HG03175 (cell line): ENCODE measurements around the gene RPS6KA6.
A peak's percentile ranks its signal among the peaks of the same experiment; 100 is the strongest.
"Not testable (repeated sequence)": the region's sequence is repeated elsewhere in the genome, so short reads cannot be mapped to it uniquely, and the experiment has no call there.

Experiments
- ATAC-seq: cut with Tn5 transposase; IDR thresholded peaks from one replicate; pipeline ENCODE4 v1.9.1; 2021; ENCODE audit warnings: mild to moderate bottlenecking, moderate library complexity; ENCODE audit not compliant: unreplicated experiment

Gene RPS6KA6

GRCh38 chrX:84165711-84166110 is 22.3 kb downstream of the RPS6KA6 start:
- no peak for ATAC-seq

- ATAC-seq, result no peak
Measured at GRCh38 chrX:84162401-84162800, 25.6 kb downstream of the RPS6KA6 start.

GRCh38 chrX:84161641-84162040 is 26.4 kb downstream of the RPS6KA6 start:
- no peak for ATAC-seq

- no peak for ATAC-seq
Measured at GRCh38 chrX:84160736-84161135, 27.3 kb downstream of the RPS6KA6 start.

- ATAC-seq, result no peak
Measured at GRCh38 chrX:84156821-84157220, 31.2 kb downstream of the RPS6KA6 start.

GRCh38 chrX:84155938-84156337 is 32.1 kb downstream of the RPS6KA6 start:
- ATAC-seq, result no peak

GRCh38 chrX:84153538-84153937 is 34.5 kb downstream of the RPS6KA6 start:
- ATAC-seq, result no peak

GRCh38 chrX:84144991-84145390 is 43.0 kb downstream of the RPS6KA6 start:
- no peak for ATAC-seq

GRCh38 chrX:84144281-84144680 is 43.7 kb downstream of the RPS6KA6 start:
- no peak for ATAC-seq

- no peak for ATAC-seq
Measured at GRCh38 chrX:84133023-84133422, 55.0 kb downstream of the RPS6KA6 start.

- no peak for ATAC-seq
Measured at GRCh38 chrX:84123585-84123984, 64.4 kb downstream of the RPS6KA6 start.

GRCh38 chrX:84118769-84119168 is 69.2 kb downstream of the RPS6KA6 start:
- no peak for ATAC-seq

- ATAC-seq, result no peak
Measured at GRCh38 chrX:84118315-84118714, 69.7 kb downstream of the RPS6KA6 start.

GRCh38 chrX:84108584-84108983 is 79.4 kb downstream of the RPS6KA6 start:
- ATAC-seq, result no peak

- ATAC-seq, result no peak
Measured at GRCh38 chrX:84099120-84099519, 88.9 kb downstream of the RPS6KA6 start.

GRCh38 chrX:84079479-84080197 is 108.4 kb downstream of the RPS6KA6 start:
- ATAC-seq, result not testable (repeated sequence)

- ATAC-seq, result no peak
Measured at GRCh38 chrX:84078991-84079390, 109.0 kb downstream of the RPS6KA6 start.

GRCh38 chrX:84064814-84065213 is 123.2 kb downstream of the RPS6KA6 start:
- no peak for ATAC-seq

- ATAC-seq, result no peak
Measured at GRCh38 chrX:84064164-84064563, 123.8 kb downstream of the RPS6KA6 start.

- no peak for ATAC-seq
Measured at GRCh38 chrX:84047339-84047738, 140.7 kb downstream of the RPS6KA6 start.

- ATAC-seq, result peak; percentile 78
Measured at GRCh38 chrX:84046403-84046984, 141.5 kb downstream of the RPS6KA6 start.

GRCh38 chrX:84044051-84044450 is 143.9 kb downstream of the RPS6KA6 start:
- ATAC-seq, result no peak
